CD14-positive monocyte (primary cell): ENCODE data around the gene OR5D18. TPM values are rescaled to one million over a fixed set of nuclear protein-coding genes. Genes with fewer than 3 reads are reported as not detected.

Source experiments
- DNase-seq, 3 donors: peaks; one replicate each; pipeline ENCODE4 v3.0.0-alpha.2; 2011 to 2022
- H2AFZ ChIP-seq: 2 replicates; pipeline ENCODE4 v1.6.0; 2012; ENCODE audit warnings: mild to moderate bottlenecking, low read depth, low read length, inconsistent platforms; ENCODE audit not compliant: insufficient read depth, poor library complexity, severe bottlenecking
- H3K27ac ChIP-seq, 2 donors: 1 replicate in 1 of 2; 2 replicates in 1 of 2; pipeline ENCODE4 v1.5.1; 2012 to 2013; ENCODE audit warnings: low read length in 2 of 2, control low read depth in 1 of 2, inconsistent platforms in 1 of 2, low read depth in 1 of 2, mild to moderate bottlenecking in 1 of 2
- H3K27me3 ChIP-seq, 2 donors: one replicate each; pipeline versions ENCODE4 v1.6.0 to v1.6.1; 2011 to 2013; ENCODE audit warnings: low read length in 2 of 2; ENCODE audit not compliant: control insufficient read depth in 2 of 2, insufficient read depth in 2 of 2
- H3K36me3 ChIP-seq, 2 donors: replicated peaks in 1 of 2; 1 replicate in 1 of 2; 2 replicates in 1 of 2; pipeline versions ENCODE4 v1.5.1 to v1.6.1; 2012 to 2013; ENCODE audit warnings: low read length in 2 of 2, control low read depth in 1 of 2, inconsistent platforms in 1 of 2, mild to moderate bottlenecking in 1 of 2; ENCODE audit not compliant: insufficient read depth in 2 of 2, control insufficient read depth in 1 of 2
- H3K4me1 ChIP-seq, 2 donors: 1 replicate in 1 of 2; 2 replicates in 1 of 2; pipeline versions ENCODE4 v1.5.1 to v1.6.1; 2012 to 2013; ENCODE audit warnings: low read length in 2 of 2, control low read depth in 1 of 2, inconsistent platforms in 1 of 2, mild to moderate bottlenecking in 1 of 2, moderate library complexity in 1 of 2; ENCODE audit not compliant: insufficient read depth in 2 of 2, control insufficient read depth in 1 of 2
- H3K4me2 ChIP-seq: replicated peaks from 2 replicates; pipeline ENCODE3; 2012; ENCODE audit warnings: low read length, moderate library complexity, mild to moderate bottlenecking; ENCODE audit not compliant: poor library complexity, severe bottlenecking; ENCODE audit errors: extremely low read depth
- H3K4me3 ChIP-seq, 3 experiments: fragments of 200-600 bp in 1 of 3; sonication (generic) in 1 of 3; replicated peaks in 1 of 3; 1 replicate in 2 of 3; 2 replicates in 1 of 3; pipeline ENCODE4 v1.5.1; 2011 to 2013; ENCODE audit warnings: low read length in 3 of 3, mild to moderate bottlenecking in 3 of 3, control low read depth in 2 of 3, low read depth in 2 of 3, inconsistent platforms in 1 of 3, moderate library complexity in 1 of 3
- H3K79me2 ChIP-seq: 2 replicates; pipeline ENCODE4 v1.6.0; 2012; ENCODE audit warnings: mild to moderate bottlenecking, control low read depth, inconsistent platforms, low read length, moderate library complexity; ENCODE audit not compliant: insufficient read depth
- H3K9ac ChIP-seq: 2 replicates; pipeline ENCODE4 v1.6.0; 2017; ENCODE audit warnings: low read length, mild to moderate bottlenecking; ENCODE audit not compliant: insufficient read depth, poor library complexity, severe bottlenecking
- H3K9me3 ChIP-seq, 2 donors: replicated peaks in 1 of 2; 1 replicate in 1 of 2; 2 replicates in 1 of 2; pipeline versions ENCODE4 v1.5.1 to v1.6.1; 2012 to 2013; ENCODE audit warnings: low read length in 2 of 2, control low read depth in 1 of 2; ENCODE audit not compliant: control insufficient read depth in 1 of 2, insufficient read depth in 1 of 2
- H4K20me1 ChIP-seq: 2 replicates; pipeline ENCODE4 v1.6.0; 2012; ENCODE audit warnings: mild to moderate bottlenecking, low read length, control low read depth, moderate library complexity; ENCODE audit not compliant: insufficient read depth
- H3K27ac Mint-ChIP-seq, 7 donors: one replicate each; pipeline ENCODE4 v1.8.0; 2020; ENCODE audit warnings: mild to moderate bottlenecking in 7 of 7, mixed read lengths in 7 of 7, moderate library complexity in 6 of 7, inconsistent platforms in 2 of 7
- H3K27me3 Mint-ChIP-seq, 3 donors: one replicate each; pipeline ENCODE4 v1.8.0; 2021 to 2022; ENCODE audit warnings: low read depth in 3 of 3, mild to moderate bottlenecking in 3 of 3, mixed read lengths in 3 of 3, moderate library complexity in 3 of 3, inconsistent platforms in 1 of 3
- H3K36me3 Mint-ChIP-seq, 2 donors: one replicate each; pipeline ENCODE4 v1.8.0; 2020; ENCODE audit warnings: mixed read lengths in 2 of 2, inconsistent platforms in 1 of 2, mild to moderate bottlenecking in 1 of 2
- H3K4me1 Mint-ChIP-seq: one replicate; pipeline ENCODE4 v1.8.0; 2020; ENCODE audit warnings: mild to moderate bottlenecking, mixed read lengths
- H3K4me3 Mint-ChIP-seq, 2 donors: one replicate each; pipeline ENCODE4 v1.8.0; 2020; ENCODE audit warnings: mild to moderate bottlenecking in 2 of 2, mixed read lengths in 2 of 2, moderate library complexity in 1 of 2
- H3K9me3 Mint-ChIP-seq, 7 donors: one replicate each; pipeline ENCODE4 v1.8.0; 2020 to 2022; ENCODE audit warnings: mixed read lengths in 7 of 7, mild to moderate bottlenecking in 6 of 7, moderate library complexity in 6 of 7, inconsistent platforms in 2 of 7
- CTCF ChIP-seq: fragments of 200-600 bp; IDR thresholded peaks from one replicate; pipeline ENCODE4 v1.8.0; 2022; ENCODE audit warnings: antibody characterized with exemption, mild to moderate bottlenecking
- WGBS: methylation state at CpG from one replicate; pipeline ENCODE4 v1.1.5; 2013; ENCODE audit warnings: missing lambda C conversion rate; ENCODE audit not compliant: insufficient coverage; 5-methylcytosine and 5-hydroxymethylcytosine counted together
- intact Hi-C, 2 donors: fragments of 100-400 bp; cut with micrococcal nuclease; formaldehyde crosslinking; loops; one replicate each; pipeline versions ENCODE4 v1.15.0 to v1.15.1; 2023
- polyA plus RNA-seq, 3 donors: library from polyadenylated mRNA; depleted of rRNA in 1 of 3; unstranded in 2 of 3; stranded (reverse) in 1 of 3; fragments of 300-500 nt in 2 of 3; fragments of >200 nt in 1 of 3; fragmentation: Illumina TruSeq in 2 of 3; gene quantifications; 1 replicate in 2 of 3; 2 replicates in 1 of 3; pipeline ENCODE4 v1.2.3, GENCODE V29; 2012 to 2021

Gene OR5D18
- polyA plus RNA-seq, 3 donors: not detected

- Mint-ChIP-seq H3K27ac (no peak within 1 kb of the TSS), H3K36me3 (no peaks in the 10 kb centered on the region), H3K4me3 (no peak within 1 kb of the TSS), H3K9me3 (peaks cover 2 to 13% (median 10%) of the 10 kb centered on the region in 7 donors), H3K27me3 (no peaks in the 10 kb centered on the region), H3K4me1 (no peaks in the 10 kb centered on the region)
- H3K27ac ChIP-seq: no peak within 1 kb of the TSS
- H2AFZ ChIP-seq: no peak within 1 kb of the TSS
- H3K9me3 ChIP-seq: peaks cover 19 to 23% of the 10 kb centered on the region in 2 donors
- WGBS: no CpG with 5 or more reads among the region's 1 CpG
- H3K9ac ChIP-seq: no peak within 1 kb of the TSS
- no peak within 1 kb of the TSS for H3K4me3 ChIP-seq
- no peaks in the 10 kb centered on the region for H3K36me3 ChIP-seq
- intact Hi-C loops: no loop called here
- H4K20me1 ChIP-seq: no peaks in the 10 kb centered on the region
- no peaks in the 10 kb centered on the region for H3K27me3 ChIP-seq
- DNase-seq: no peak
- no peaks in the 10 kb centered on the region for H3K79me2 ChIP-seq
- no peak within 1 kb of the TSS for H3K4me2 ChIP-seq
- no peak for TF ChIP-seq CTCF
- H3K4me1 ChIP-seq: no peaks in the 10 kb centered on the region
Measured at GRCh38 chr11:55811067-55811466, 8.4 kb upstream of the OR5D18 start, which contains the start of gene OR5L1. OR5L1 (plus strand) TSS chr11:55811367; CDS start chr11:55811467, 100 bp downstream.

GRCh38 chr11:55826919-55827318 lies 7.5 kb downstream of the OR5D18 start, which contains the start of gene OR5L2:
OR5L2 (plus strand) TSS chr11:55827219; CDS start chr11:55827219, 0 bp downstream.
- H2AFZ ChIP-seq: no peak within 1 kb of the TSS
- no peaks in the 10 kb centered on the region for H3K36me3 Mint-ChIP-seq
- no peaks in the 10 kb centered on the region for H3K27me3 Mint-ChIP-seq
- H3K27ac ChIP-seq: no peak within 1 kb of the TSS
- no peaks in the 10 kb centered on the region for H3K36me3 ChIP-seq
- intact Hi-C loops: no loop called here
- peaks cover 0 to 11% (median 0%) of the 10 kb centered on the region in 7 donors for H3K9me3 Mint-ChIP-seq
- no peak within 1 kb of the TSS for H3K9ac ChIP-seq
- no peak for TF ChIP-seq CTCF
- no peaks in the 10 kb centered on the region for H3K4me1 Mint-ChIP-seq
- no peaks in the 10 kb centered on the region for H3K4me1 ChIP-seq
- DNase-seq: no peak
- H3K9me3 ChIP-seq: peaks cover 3 to 8% of the 10 kb centered on the region in 2 donors
- H3K79me2 ChIP-seq: no peaks in the 10 kb centered on the region
- H3K27ac Mint-ChIP-seq: no peak within 1 kb of the TSS
- no peaks in the 10 kb centered on the region for H3K27me3 ChIP-seq
- H3K4me3 ChIP-seq: no peak within 1 kb of the TSS
- no peaks in the 10 kb centered on the region for H4K20me1 ChIP-seq
- H3K4me2 ChIP-seq: no peak within 1 kb of the TSS
- no peak within 1 kb of the TSS for H3K4me3 Mint-ChIP-seq
